Urinary bladder (tissue), 4 donors: ENCODE data around the gene RNF213. TPM values are rescaled to one million over a fixed set of nuclear protein-coding genes. Genes with fewer than 3 reads are reported as not detected.
"Not testable (repeated sequence)": the region's sequence is repeated elsewhere in the genome, so short reads cannot be mapped to it uniquely, and the experiment has no call there.

Experiments
- DNase-seq: peaks from one replicate; pipeline ENCODE4 v3.0.0-alpha.2; 2015; ENCODE audit errors: extremely low spot score
- H3K27ac ChIP-seq: one replicate; pipeline ENCODE4 v1.5.1; 2013; ENCODE audit warnings: low read depth, mild to moderate bottlenecking, moderate library complexity
- H3K36me3 ChIP-seq: one replicate; pipeline ENCODE4 v1.6.1; 2013; ENCODE audit warnings: mild to moderate bottlenecking, moderate library complexity; ENCODE audit not compliant: insufficient read depth
- H3K4me1 ChIP-seq: one replicate; pipeline ENCODE4 v1.6.1; 2013; ENCODE audit warnings: mild to moderate bottlenecking, moderate library complexity; ENCODE audit not compliant: insufficient read depth
- H3K4me3 ChIP-seq: one replicate; pipeline ENCODE4 v1.5.1; 2013; ENCODE audit warnings: low read depth, low read length
- WGBS: extraction: QIAGEN DNeasy Blood & Tissue Kit; methylation state at CpG from one replicate; pipeline ENCODE4 v1.1.7; 2013; 5-methylcytosine and 5-hydroxymethylcytosine counted together
- polyA plus RNA-seq: library from polyadenylated mRNA; stranded (reverse); fragments of 200-250 nt; gene quantifications from one replicate; pipeline ENCODE4 v1.2.3, GENCODE V29; 2013
- total RNA-seq: library from RNA; depleted of rRNA; stranded (reverse); fragments of >200 nt; gene quantifications from one replicate; pipeline ENCODE4 v1.2.3, GENCODE V29; 2014
- donor health status: healthy with polysubstance abuse.
- donor health status: healthy.

Gene RNF213
- total and polyA plus RNA-seq, 2 donors: 37.2 to 81.5 TPM

GRCh38 chr17:80397034-80397387 is 136.4 kb downstream of the RNF213 start:
- no peak for DNase-seq
- H3K36me3 ChIP-seq: no peaks in the 10 kb centered on the region
- H3K4me1 ChIP-seq: no peaks in the 10 kb centered on the region
- H3K4me3 ChIP-seq: no peak overlapping the region
- H3K27ac ChIP-seq: no peak overlapping the region
- 81% methylated on average over 6 of the region's 6 CpGs for WGBS

- no peak overlapping the region for H3K4me3 ChIP-seq
- H3K27ac ChIP-seq: no peak overlapping the region
- H3K36me3 ChIP-seq: no peaks in the 10 kb centered on the region
- H3K4me1 ChIP-seq: no peaks in the 10 kb centered on the region
- DNase-seq: no peak
- WGBS: 69% methylated on average over 10 of the region's 10 CpGs
Measured at GRCh38 chr17:80397686-80398085, 137.0 kb downstream of the RNF213 start.

GRCh38 chr17:80401086-80401485 is 140.4 kb downstream of the RNF213 start:
- WGBS: 77% methylated on average over 9 of the region's 9 CpGs
- H3K4me1 ChIP-seq, H3K27ac ChIP-seq, H3K4me3 ChIP-seq, DNase-seq, H3K36me3 ChIP-seq: not testable (repeated sequence)

GRCh38 chr17:80402102-80402501 is 141.4 kb downstream of the RNF213 start:
- not testable (repeated sequence) for H3K27ac ChIP-seq, H3K4me1 ChIP-seq, DNase-seq, H3K4me3 ChIP-seq, H3K36me3 ChIP-seq
- WGBS: 92% methylated on average over 13 of the region's 13 CpGs

- DNase-seq: no peak
- H3K4me1 ChIP-seq: no peaks in the 10 kb centered on the region
- no peak overlapping the region for H3K27ac ChIP-seq
- H3K4me3 ChIP-seq: no peak overlapping the region
- H3K36me3 ChIP-seq: no peaks in the 10 kb centered on the region
- whole genome bisulfite sequencing: 93% methylated on average over 4 of the region's 4 CpGs
Measured at GRCh38 chr17:80402959-80403358, 142.3 kb downstream of the RNF213 start.

GRCh38 chr17:80406146-80406545 is 145.5 kb downstream of the RNF213 start:
- H3K27ac ChIP-seq: no peak overlapping the region
- H3K4me3 ChIP-seq: no peak overlapping the region
- WGBS: 89% methylated on average over 8 of the region's 8 CpGs
- no peak for DNase-seq
- no peaks in the 10 kb centered on the region for H3K4me1 ChIP-seq
- H3K36me3 ChIP-seq: no peaks in the 10 kb centered on the region

GRCh38 chr17:80407917-80408316 is 147.3 kb downstream of the RNF213 start:
- H3K27ac ChIP-seq, H3K4me1 ChIP-seq, H3K36me3 ChIP-seq, H3K4me3 ChIP-seq, DNase-seq: not testable (repeated sequence)
- 67% methylated on average over 5 of the region's 5 CpGs for WGBS

GRCh38 chr17:80408872-80409271 is 148.2 kb downstream of the RNF213 start:
- Histone ChIP-seq H3K27ac (no peak overlapping the region), H3K4me1 (no peaks in the 10 kb centered on the region), H3K36me3 (no peaks in the 10 kb centered on the region), H3K4me3 (no peak overlapping the region)
- WGBS: 15% methylated on average over 6 of the region's 6 CpGs
- no peak for DNase-seq

- no peak for DNase-seq
- WGBS: 92% methylated on average over 13 of the region's 13 CpGs
- Histone ChIP-seq H3K27ac (no peak overlapping the region), H3K4me3 (no peak overlapping the region), H3K36me3 (no peaks in the 10 kb centered on the region), H3K4me1 (no peaks in the 10 kb centered on the region)
Measured at GRCh38 chr17:80409626-80410025, 149.0 kb downstream of the RNF213 start.

- 83% methylated on average over 16 of the region's 16 CpGs for WGBS
- not testable (repeated sequence) for H3K4me1 ChIP-seq, DNase-seq, H3K4me3 ChIP-seq, H3K36me3 ChIP-seq, H3K27ac ChIP-seq
Measured at GRCh38 chr17:80410441-80411087, 149.9 kb downstream of the RNF213 start.

GRCh38 chr17:80413771-80414507 is 153.3 kb downstream of the RNF213 start:
- whole genome bisulfite sequencing: 41% methylated on average over 26 of the region's 26 CpGs
- Histone ChIP-seq H3K36me3 (no peaks in the 10 kb centered on the region), H3K4me3 (peak overlapping the region; percentile 70), H3K4me1 (no peaks in the 10 kb centered on the region), H3K27ac (no peak overlapping the region)
- DNase-seq: no peak

- no peaks in the 10 kb centered on the region for H3K4me1 ChIP-seq
- peak overlapping the region; percentile 70 for H3K4me3 ChIP-seq
- H3K36me3 ChIP-seq: no peaks in the 10 kb centered on the region
- under 1% methylated on average over 15 of the region's 15 CpGs for WGBS
- no peak for DNase-seq
- H3K27ac ChIP-seq: no peak overlapping the region
Measured at GRCh38 chr17:80414508-80414802, 153.8 kb downstream of the RNF213 start.

- Histone ChIP-seq H3K27ac (peak within 1 kb of the TSS; percentile 94), H3K4me3 (peak within 1 kb of the TSS; percentile 70), H3K36me3 (no peaks in the 10 kb centered on the region), H3K4me1 (no peaks in the 10 kb centered on the region)
- peak; percentile 93 for DNase-seq
- under 1% methylated on average over 97 of the region's 97 CpGs for WGBS
Measured at GRCh38 chr17:80414803-80415625, 154.4 kb downstream of the RNF213 start, which contains the start of gene ENDOV. ENDOV (plus strand) TSS chr17:80415167; CDS start chr17:80415195, 28 bp downstream.
